HG02970 (cell line): Measurements from ENCODE around the gene PHLDB2.

ENCODE experiments used
- ATAC-seq: cut with Tn5 transposase; IDR thresholded peaks from one replicate; pipeline ENCODE4 v1.9.1; 2021; ENCODE audit warnings: mild to moderate bottlenecking, moderate library complexity, moderate number of reproducible peaks; ENCODE audit not compliant: unreplicated experiment, low FRiP score

The PHLDB2 gene

GRCh38 chr3:111981457-111981763 lies 122.3 kb downstream of the PHLDB2 start:
- ATAC-seq, result no peak

GRCh38 chr3:111984636-111985298 lies 125.7 kb downstream of the PHLDB2 start:
- ATAC-seq, result no peak

GRCh38 chr3:111986800-111987199 lies 127.7 kb downstream of the PHLDB2 start:
- ATAC-seq, result no peak

- ATAC-seq, result peak; percentile 64
Measured at GRCh38 chr3:111989061-111989678, 130.1 kb downstream of the PHLDB2 start.

- no peak for ATAC-seq
Measured at GRCh38 chr3:111993038-111993437, 134.0 kb downstream of the PHLDB2 start.

- no peak for ATAC-seq
Measured at GRCh38 chr3:111998636-111999483, 139.8 kb downstream of the PHLDB2 start, which contains the start of gene TAGLN3. Gene TAGLN3, plus strand, starts transcription at chr3:111998922. Its CDS starts 501 bp downstream, at chr3:111999423.

GRCh38 chr3:111999484-112000324 lies 140.6 kb downstream of the PHLDB2 start:
- ATAC-seq, result no peak

- ATAC-seq, result no peak
Measured at GRCh38 chr3:112000367-112000771, 141.3 kb downstream of the PHLDB2 start.

GRCh38 chr3:112000966-112001365 lies 141.9 kb downstream of the PHLDB2 start:
- ATAC-seq, result no peak

GRCh38 chr3:112001526-112001925 lies 142.5 kb downstream of the PHLDB2 start:
- ATAC-seq, result no peak

GRCh38 chr3:112002096-112002971 lies 143.3 kb downstream of the PHLDB2 start:
- no peak for ATAC-seq

- no peak for ATAC-seq
Measured at GRCh38 chr3:112003321-112004080, 144.4 kb downstream of the PHLDB2 start.

- ATAC-seq, result no peak
Measured at GRCh38 chr3:112004187-112004586, 145.1 kb downstream of the PHLDB2 start.

- ATAC-seq, result no peak
Measured at GRCh38 chr3:112004669-112005068, 145.6 kb downstream of the PHLDB2 start.

GRCh38 chr3:112005091-112005672 lies 146.1 kb downstream of the PHLDB2 start:
- ATAC-seq, result no peak

- ATAC-seq, result no peak
Measured at GRCh38 chr3:112007633-112008032, 148.6 kb downstream of the PHLDB2 start.

GRCh38 chr3:112009670-112010069 lies 150.6 kb downstream of the PHLDB2 start:
- ATAC-seq, result no peak

GRCh38 chr3:112010636-112011035 lies 151.6 kb downstream of the PHLDB2 start:
- no peak for ATAC-seq
